Measurements from ENCODE around the gene RPS27.
"Not testable (repeated sequence)": the region's sequence is repeated elsewhere in the genome, so short reads cannot be mapped to it uniquely, and the experiment has no call there.

The RPS27 gene

DNA sequence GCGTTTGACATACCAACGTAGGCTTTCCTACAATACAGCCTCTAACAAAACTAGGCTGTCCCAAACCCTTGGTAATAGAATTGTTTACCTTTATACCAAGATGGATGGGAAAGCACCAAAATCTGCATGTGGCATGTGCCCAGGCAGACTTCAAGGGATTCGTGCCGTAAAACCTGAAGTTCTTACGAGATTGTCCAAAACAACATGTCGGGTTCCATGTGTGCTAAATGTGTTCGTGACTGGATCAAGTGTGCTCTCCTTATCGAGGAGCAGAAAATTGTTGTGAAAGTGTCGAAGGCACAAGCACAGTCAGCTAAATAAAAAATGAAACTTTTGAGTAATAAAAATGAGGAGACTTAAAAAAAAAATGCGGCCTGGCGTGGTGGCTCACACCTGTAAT lies 5.1 kb downstream of the RPS27 start:
- no peak for DNase-seq (ENCODE audit: low spot score)
- TF ChIP-seq CTCF (IDR thresholded peaks at IDR 0.05; ENCODE audit: borderline replicate concordance, control extremely low read depth, extremely low read depth, insufficient read depth, missing control alignments): no peak
- in situ Hi-C loops (cut with MboI; ENCODE audit: low sequenced_read_pairs, unreplicated experiment): no loop called here

DNA sequence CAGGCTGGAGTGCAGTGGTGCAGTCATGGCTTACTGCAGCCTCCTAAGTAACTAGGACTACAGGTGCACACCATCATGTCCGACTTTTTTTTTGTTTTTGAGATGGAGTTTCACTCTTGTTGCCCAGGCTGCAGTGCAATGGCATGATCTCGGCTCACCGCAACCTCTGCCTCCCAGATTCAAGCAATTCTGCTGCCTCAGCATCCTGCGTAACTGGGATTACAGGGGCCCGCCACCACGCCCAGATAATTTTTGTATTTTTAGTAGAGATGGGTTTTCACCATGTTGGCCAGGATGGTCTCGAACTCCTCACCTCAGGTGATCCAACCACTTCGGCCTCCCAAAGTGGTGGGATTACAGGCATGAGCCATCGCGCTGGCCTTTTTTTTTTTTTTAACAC lies 6.3 kb downstream of the RPS27 start:
- in situ Hi-C loops (cut with MboI; ENCODE audit: low sequenced_read_pairs, unreplicated experiment); DNase-seq (ENCODE audit: low spot score): not testable (repeated sequence)

DNA sequence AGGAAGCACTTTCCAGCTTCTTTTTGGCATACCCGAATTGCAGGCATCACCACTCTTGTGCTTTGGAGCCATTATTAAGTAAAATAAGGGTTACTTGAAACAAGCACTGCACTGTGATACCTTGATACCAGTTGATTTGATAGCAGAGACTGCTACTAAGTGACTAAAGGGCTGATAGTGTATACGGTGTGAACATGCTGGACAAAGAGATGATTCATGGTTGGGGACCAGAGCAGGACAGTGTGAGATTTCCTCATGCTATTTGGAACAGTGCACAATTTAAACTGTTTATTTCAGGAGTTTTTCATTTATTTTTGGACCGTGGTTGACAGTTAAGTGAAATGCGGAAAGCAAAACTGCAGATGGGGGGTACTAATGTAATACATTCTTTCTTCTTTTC lies 9.9 kb downstream of the RPS27 start:
- no peak for DNase-seq (ENCODE audit: low spot score)
- no peak for TF ChIP-seq CTCF (IDR thresholded peaks at IDR 0.05; ENCODE audit: borderline replicate concordance, control extremely low read depth, extremely low read depth, insufficient read depth, missing control alignments)
- in situ Hi-C loops (cut with MboI; ENCODE audit: low sequenced_read_pairs, unreplicated experiment): no loop called here

GRCh38 chr1:154006136-154006535 lies 15.6 kb downstream of the RPS27 start:
- in situ Hi-C loops (cut with MboI; ENCODE audit: low sequenced_read_pairs, unreplicated experiment): no loop called here
- no peak for DNase-seq (ENCODE audit: low spot score)
- TF ChIP-seq CTCF (IDR thresholded peaks at IDR 0.05; ENCODE audit: borderline replicate concordance, control extremely low read depth, extremely low read depth, insufficient read depth, missing control alignments): no peak

GRCh38 chr1:154012129-154012528 lies 21.6 kb downstream of the RPS27 start:
- TF ChIP-seq CTCF (IDR thresholded peaks at IDR 0.05; ENCODE audit: borderline replicate concordance, control extremely low read depth, extremely low read depth, insufficient read depth, missing control alignments): no peak
- DNase-seq (ENCODE audit: low spot score): no peak
- in situ Hi-C loops (cut with MboI; ENCODE audit: low sequenced_read_pairs, unreplicated experiment): no loop called here

- DNase-seq (ENCODE audit: low spot score); in situ Hi-C loops (cut with MboI; ENCODE audit: low sequenced_read_pairs, unreplicated experiment): not testable (repeated sequence)
These were observed 22.0 kb downstream of the RPS27 start for GRCh38 chr1:154012543-154012942.

GRCh38 chr1:154014154-154014907 lies 23.8 kb downstream of the RPS27 start:
- no peak for TF ChIP-seq CTCF (IDR thresholded peaks at IDR 0.05; ENCODE audit: borderline replicate concordance, control extremely low read depth, extremely low read depth, insufficient read depth, missing control alignments)
- in situ Hi-C loops (cut with MboI; ENCODE audit: low sequenced_read_pairs, unreplicated experiment): no loop called here
- no peak for DNase-seq (ENCODE audit: low spot score)

DNA sequence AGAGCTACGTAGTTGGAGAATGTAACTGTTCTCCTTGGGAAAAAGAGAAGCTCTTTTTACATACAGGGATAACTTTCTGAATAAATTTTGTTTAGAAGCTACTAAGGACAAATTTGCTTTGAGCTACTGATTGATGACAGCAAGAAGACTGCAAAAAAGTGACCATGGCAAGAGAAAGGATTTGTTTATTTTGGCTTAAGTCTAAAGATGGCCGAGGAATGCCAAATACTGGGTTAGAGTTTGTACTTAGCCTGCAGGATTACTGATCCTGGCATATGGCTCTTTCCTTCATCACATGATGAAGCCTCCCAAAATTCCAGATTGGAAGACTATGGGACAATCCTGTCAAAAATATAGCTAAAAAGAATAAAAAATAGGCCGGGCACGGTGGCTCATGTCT lies 28.7 kb downstream of the RPS27 start:
- in situ Hi-C loops (cut with MboI; ENCODE audit: low sequenced_read_pairs, unreplicated experiment): no loop called here
- TF ChIP-seq CTCF (IDR thresholded peaks at IDR 0.05; ENCODE audit: borderline replicate concordance, control extremely low read depth, extremely low read depth, insufficient read depth, missing control alignments): no peak

More for the DNA sequence above, 28.7 kb downstream of the RPS27 start:
- DNase-seq (ENCODE audit: low spot score): no peak

Data from GM13976 (cell line).